Keratinocyte (primary cell): ENCODE data around the gene IMPACT.

Experiments used
- EZH2 ChIP-seq: IDR thresholded peaks from one replicate; pipeline ENCODE4 v1.6.1; 2012; ENCODE audit warnings: inconsistent platforms, mild to moderate bottlenecking, low read length, moderate library complexity
- TF ChIP-seq, protein P1 (sequence below), 3 experiments: IDR thresholded peaks in 1 of 3; conservative IDR thresholded peaks in 1 of 3; optimal IDR thresholded peaks in 1 of 3; 2 replicates in 2 of 3; 3 replicates in 1 of 3; pipeline versions ENCODE3 to v1.5.1; 2011; ENCODE audit warnings: low read length in 3 of 3, mild to moderate bottlenecking in 3 of 3, moderate library complexity in 2 of 3, control low read depth in 1 of 3, inconsistent platforms in 1 of 3; ENCODE audit not compliant: insufficient read depth in 2 of 3; ENCODE audit errors: extremely low read depth in 1 of 3

DNA sequence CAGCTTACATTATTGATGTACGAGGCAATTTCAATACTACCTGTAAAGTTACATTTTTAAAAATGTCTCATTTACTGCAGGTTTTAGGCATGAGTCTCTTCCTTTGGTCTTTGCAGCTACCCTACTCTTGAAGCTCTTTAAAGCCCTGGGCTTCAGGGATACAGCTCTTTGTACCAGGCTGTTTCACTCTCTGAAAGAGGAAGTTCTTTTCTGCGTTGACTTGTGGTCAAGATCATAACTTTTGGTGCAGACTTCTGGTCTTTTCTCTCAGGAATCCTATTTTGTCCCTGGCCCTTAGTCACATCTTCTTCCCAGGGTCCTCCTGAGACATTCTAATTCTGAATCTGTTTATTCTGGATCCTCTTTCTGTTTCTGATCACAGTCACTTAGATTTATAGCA, 17.4 kb downstream of the IMPACT start:
- no peak for TF ChIP-seq EZH2
- TF ChIP-seq, protein P1, sequence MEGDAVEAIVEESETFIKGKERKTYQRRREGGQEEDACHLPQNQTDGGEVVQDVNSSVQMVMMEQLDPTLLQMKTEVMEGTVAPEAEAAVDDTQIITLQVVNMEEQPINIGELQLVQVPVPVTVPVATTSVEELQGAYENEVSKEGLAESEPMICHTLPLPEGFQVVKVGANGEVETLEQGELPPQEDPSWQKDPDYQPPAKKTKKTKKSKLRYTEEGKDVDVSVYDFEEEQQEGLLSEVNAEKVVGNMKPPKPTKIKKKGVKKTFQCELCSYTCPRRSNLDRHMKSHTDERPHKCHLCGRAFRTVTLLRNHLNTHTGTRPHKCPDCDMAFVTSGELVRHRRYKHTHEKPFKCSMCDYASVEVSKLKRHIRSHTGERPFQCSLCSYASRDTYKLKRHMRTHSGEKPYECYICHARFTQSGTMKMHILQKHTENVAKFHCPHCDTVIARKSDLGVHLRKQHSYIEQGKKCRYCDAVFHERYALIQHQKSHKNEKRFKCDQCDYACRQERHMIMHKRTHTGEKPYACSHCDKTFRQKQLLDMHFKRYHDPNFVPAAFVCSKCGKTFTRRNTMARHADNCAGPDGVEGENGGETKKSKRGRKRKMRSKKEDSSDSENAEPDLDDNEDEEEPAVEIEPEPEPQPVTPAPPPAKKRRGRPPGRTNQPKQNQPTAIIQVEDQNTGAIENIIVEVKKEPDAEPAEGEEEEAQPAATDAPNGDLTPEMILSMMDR (optimal IDR thresholded peaks at IDR 0.05 in 1 of 3, IDR thresholded peaks at IDR 0.05 in 1 of 3, conservative IDR thresholded peaks at IDR 0.05 in 1 of 3; ENCODE audit: extremely low read depth in 1 of 3, insufficient read depth in 2 of 3, low read length in 3 of 3): no peak
